T-cell (primary cell): Measurements from ENCODE around the gene CKAP4. TPM values are rescaled to one million over a fixed set of nuclear protein-coding genes. Genes with fewer than 3 reads are reported as not detected.

ENCODE experiments used
- ATAC-seq, 4 experiments: fragments of 200-7000 bp in 3 of 4; fragments of 150-1000 bp in 1 of 4; cut with Tn5 transposase; replicated peaks in 1 of 4; 1 replicate in 3 of 4; 2 replicates in 1 of 4; pipeline ENCODE4 v1.10.0; 2021; ENCODE audit warnings: moderate library complexity in 3 of 4, mild to moderate bottlenecking in 2 of 4, moderate number of reproducible peaks in 1 of 4
- CTCF ChIA-PET, 2 donors: fragments of 300-600 bp; sonication (Branson Sonifier 250); formaldehyde crosslinking; loops; one replicate each; lab custom pipeline; 2022; ENCODE audit warnings: antibody characterized with exemption in 2 of 2; lab: Charles Lee
- POLR2A ChIA-PET, 2 donors: fragments of 300-600 bp; sonication (Branson Sonifier 250); formaldehyde crosslinking; loops; one replicate each; lab custom pipeline; 2022; ENCODE audit warnings: antibody characterized with exemption in 2 of 2; lab: Charles Lee
- DNase-seq, 35 experiments: peaks; one replicate each; pipeline versions ENCODE4 v3.0.0 to v3.0.0-alpha.2; 2013 to 2023
- H3K27ac ChIP-seq: one replicate; pipeline ENCODE4 v1.5.1; 2013; ENCODE audit warnings: low read length
- H3K27me3 ChIP-seq, 2 experiments: replicated peaks in 1 of 2; 1 replicate in 1 of 2; 2 replicates in 1 of 2; pipeline versions ENCODE4 v1.6.1 to v1.7.0; 2013; ENCODE audit warnings: low read length in 1 of 2, mixed read lengths in 1 of 2; ENCODE audit not compliant: control insufficient read depth in 2 of 2, insufficient read depth in 2 of 2; ENCODE audit errors: extremely low read depth in 1 of 2
- H3K36me3 ChIP-seq, 2 donors: 1 replicate in 1 of 2; 2 replicates in 1 of 2; pipeline versions ENCODE4 v1.6.1 to v1.7.0; 2013; ENCODE audit warnings: low read length in 1 of 2; ENCODE audit not compliant: control insufficient read depth in 2 of 2, insufficient read depth in 1 of 2; ENCODE audit errors: extremely low read depth in 1 of 2
- H3K4me1 ChIP-seq, 2 experiments: 1 replicate in 1 of 2; 2 replicates in 1 of 2; pipeline versions ENCODE4 v1.6.1 to v1.7.0; 2013; ENCODE audit warnings: low read length in 2 of 2, mixed read lengths in 1 of 2; ENCODE audit not compliant: insufficient read depth in 2 of 2, control insufficient read depth in 1 of 2; ENCODE audit errors: extremely low read depth in 1 of 2
- H3K4me3 ChIP-seq, 2 donors: 1 replicate in 1 of 2; 2 replicates in 1 of 2; pipeline versions ENCODE4 v1.5.1 to v1.7.0; 2013; ENCODE audit warnings: mild to moderate bottlenecking in 2 of 2, low read length in 1 of 2, moderate library complexity in 1 of 2; ENCODE audit not compliant: control insufficient read depth in 1 of 2; ENCODE audit errors: extremely low read depth in 1 of 2
- H3K9me3 ChIP-seq: 2 replicates; pipeline ENCODE4 v1.7.0; 2013
- H3K27ac Mint-ChIP-seq, 2 donors: one replicate each; pipeline ENCODE4 v1.8.0; 2020 to 2021; ENCODE audit warnings: mild to moderate bottlenecking in 2 of 2, mixed read lengths in 2 of 2
- H3K27me3 Mint-ChIP-seq, 2 donors: one replicate each; pipeline ENCODE4 v1.8.0; 2021 to 2022; ENCODE audit warnings: mixed read lengths in 2 of 2
- H3K36me3 Mint-ChIP-seq: one replicate; pipeline ENCODE4 v1.8.0; 2021; ENCODE audit warnings: mixed read lengths
- H3K4me1 Mint-ChIP-seq, 3 donors: one replicate each; pipeline ENCODE4 v1.8.0; 2020 to 2022; ENCODE audit warnings: mixed read lengths in 3 of 3, mild to moderate bottlenecking in 1 of 3
- H3K4me3 Mint-ChIP-seq, 3 donors: one replicate each; pipeline ENCODE4 v1.8.0; 2020 to 2022; ENCODE audit warnings: mild to moderate bottlenecking in 3 of 3, mixed read lengths in 3 of 3, moderate library complexity in 3 of 3
- H3K9me3 Mint-ChIP-seq, 3 donors: one replicate each; pipeline ENCODE4 v1.8.0; 2020 to 2022; ENCODE audit warnings: mixed read lengths in 3 of 3
- WGBS: methylation state at CpG from one replicate; pipeline ENCODE4 v1.1.5; 2013; ENCODE audit warnings: missing lambda C conversion rate; ENCODE audit not compliant: insufficient coverage; 5-methylcytosine and 5-hydroxymethylcytosine counted together
- total RNA-seq, 35 experiments: library from RNA in 6 of 35; stranded (reverse) in 6 of 35; fragments of 120-200 nt in 1 of 35; gene quantifications; one replicate each; pipeline versions ENCODE4 v1.2.1 to v1.2.4 and lab custom pipeline; 2013 to 2026

The CKAP4 gene
- total RNA-seq, 5 donors from 2014 or later (not counting 1 experiment from before 2014, with no cell fraction given): 9.0 to 13.8 (median 11.7) TPM

- CTCF ChIA-PET: interaction anchor here (0.5 to 1.7 kb wide), 2 partner anchors 53 to 59 kb away, joined by 4 to 5 read pairs; no protein-coding TSS in a partner anchor
- Histone ChIP-seq H3K4me1 (no peaks in the 10 kb centered on the region), H3K27ac (no peak overlapping the region), H3K9me3 (peaks cover 8% of the 10 kb centered on the region), H3K36me3 (no peaks in the 10 kb centered on the region), H3K4me3 (no peak overlapping the region), H3K27me3 (peaks cover 4 to 9% of the 10 kb centered on the region in 2 experiments)
- 92% methylated on average over 4 of the region's 4 CpGs for WGBS
- peaks cover 11% of the 10 kb centered on the region in 2 donors for H3K27me3 Mint-ChIP-seq
- no peak for DNase-seq
- H3K9me3 Mint-ChIP-seq: peaks cover 0 to 5% (median 4%) of the 10 kb centered on the region in 3 donors
- H3K4me1 Mint-ChIP-seq: peaks cover 0 to 3% (median 1%) of the 10 kb centered on the region in 3 donors
- H3K36me3 Mint-ChIP-seq: no peaks in the 10 kb centered on the region
- H3K4me3 Mint-ChIP-seq: no peak overlapping the region
- ATAC-seq: no peak
- POLR2A ChIA-PET: no interaction called here
- H3K27ac Mint-ChIP-seq: no peak overlapping the region
Measured at GRCh38 chr12:106285982-106286381, 38.2 kb upstream of the CKAP4 start.

GRCh38 chr12:106284358-106285105, 36.7 kb upstream of the CKAP4 start:
- no peak overlapping the region for H3K4me3 ChIP-seq
- H3K27me3 ChIP-seq: peaks cover 4 to 9% of the 10 kb centered on the region in 2 experiments
- DNase-seq (no peak), ATAC-seq (no peak)
- CTCF ChIA-PET: interaction anchor here in 1 of 2 donors (2.6 kb wide), 1 partner anchor 61 kb away, joined by 11 read pairs; no protein-coding TSS in a partner anchor
- peaks cover 9% of the 10 kb centered on the region for H3K9me3 ChIP-seq
- H3K36me3 ChIP-seq: no peaks in the 10 kb centered on the region
- Mint-ChIP-seq H3K4me1 (peaks cover 0 to 3% (median 1%) of the 10 kb centered on the region in 3 donors), H3K27me3 (peaks cover 11% of the 10 kb centered on the region in 2 donors), H3K9me3 (peaks cover 0 to 5% (median 4%) of the 10 kb centered on the region in 3 donors), H3K4me3 (no peak overlapping the region), H3K27ac (peak overlapping the region in 1 of 2 donors; percentile 2), H3K36me3 (no peaks in the 10 kb centered on the region)
- H3K27ac ChIP-seq: no peak overlapping the region
- POLR2A ChIA-PET: interaction anchor here in 1 of 2 donors (0.8 kb wide), 1 partner anchor 20 kb away, joined by 3 read pairs; no protein-coding TSS in a partner anchor
- no peaks in the 10 kb centered on the region for H3K4me1 ChIP-seq
- 44% methylated on average over 10 of the region's 10 CpGs for WGBS

DNA sequence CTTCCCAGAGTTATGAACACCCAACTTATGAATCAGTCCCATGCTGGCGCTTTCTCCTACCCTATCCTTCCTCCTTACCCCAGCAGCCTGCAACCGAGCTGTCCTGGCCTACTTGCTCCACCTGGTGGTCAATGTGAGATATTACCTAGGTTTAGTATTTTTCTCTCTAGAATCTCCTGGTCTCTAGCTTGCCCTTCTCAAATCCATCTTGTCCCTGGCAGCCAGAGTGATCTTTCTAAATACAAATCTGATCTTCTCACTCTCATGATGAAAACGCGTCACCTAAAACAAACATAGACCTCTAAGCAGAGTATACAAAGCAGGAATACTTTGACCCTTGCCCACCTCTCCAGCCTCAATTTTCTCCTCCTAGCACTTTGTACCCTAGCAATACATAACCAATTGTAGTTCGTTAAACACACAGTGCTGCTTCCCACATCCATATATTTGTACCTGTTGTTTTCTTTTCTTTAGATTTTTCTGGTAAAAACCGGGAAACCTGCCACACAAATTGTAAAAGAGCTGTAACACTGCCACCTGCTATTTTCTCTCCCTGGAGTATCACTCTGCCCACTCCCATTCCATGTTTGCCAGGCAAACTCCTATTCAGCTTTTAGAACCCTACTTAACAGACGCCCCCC, 34.8 kb upstream of the CKAP4 start:
- Histone ChIP-seq H3K27ac (no peak overlapping the region), H3K4me1 (no peaks in the 10 kb centered on the region), H3K9me3 (peaks cover 9% of the 10 kb centered on the region), H3K4me3 (no peak overlapping the region), H3K27me3 (peaks cover 4 to 9% of the 10 kb centered on the region in 2 experiments), H3K36me3 (no peaks in the 10 kb centered on the region)
- Mint-ChIP-seq H3K9me3 (peaks cover 0 to 5% (median 4%) of the 10 kb centered on the region in 3 donors), H3K36me3 (no peaks in the 10 kb centered on the region), H3K27me3 (peaks cover 11% of the 10 kb centered on the region in 2 donors), H3K27ac (no peak overlapping the region), H3K4me1 (peaks cover 0 to 1% (median 0%) of the 10 kb centered on the region in 3 donors), H3K4me3 (no peak overlapping the region)
- POLR2A ChIA-PET: interaction anchor here in 1 of 2 donors (0.7 to 1.0 kb wide), 2 partner anchors 19 to 29 kb away, joined by 3 to 4 read pairs; no protein-coding TSS in a partner anchor
- peak; percentile 69 to 75 (median 75) for ATAC-seq
- peak in 33 of 35 experiments; percentile 12 to 78 (median 31) for DNase-seq
- CTCF ChIA-PET: interaction anchor here (0.6 to 2.6 kb wide), 19 partner anchors 11 to 75 kb away, joined by 3 to 22 read pairs (median 3); partner anchors contain the start of genes POLR3B (in 1 of the 2) and TCP11L2 (in 1 of the 2)
- 41% methylated on average over 4 of the region's 7 CpGs for WGBS

- POLR2A ChIA-PET: interaction anchor here in 1 of 2 donors (0.7 to 1.0 kb wide), 2 partner anchors 20 to 28 kb away, joined by 3 to 4 read pairs; no protein-coding TSS in a partner anchor
- H3K4me1 ChIP-seq: no peaks in the 10 kb centered on the region
- H3K36me3 Mint-ChIP-seq: no peaks in the 10 kb centered on the region
- no peak for DNase-seq
- peaks cover 0 to 5% (median 4%) of the 10 kb centered on the region in 3 donors for H3K9me3 Mint-ChIP-seq
- H3K4me3 Mint-ChIP-seq: no peak overlapping the region
- no peak overlapping the region for H3K27ac Mint-ChIP-seq
- H3K9me3 ChIP-seq: peaks cover 9% of the 10 kb centered on the region
- H3K4me3 ChIP-seq: no peak overlapping the region
- no peak overlapping the region for H3K27ac ChIP-seq
- peaks cover 0 to 1% (median 0%) of the 10 kb centered on the region in 3 donors for H3K4me1 Mint-ChIP-seq
- ATAC-seq: no peak
- H3K27me3 ChIP-seq: peaks cover 4 to 8% of the 10 kb centered on the region in 2 experiments
- H3K27me3 Mint-ChIP-seq: peaks cover 11% of the 10 kb centered on the region in 2 donors
- WGBS: 100% methylated on average over 1 of the region's 4 CpGs
- CTCF ChIA-PET: interaction anchor here (0.6 to 2.6 kb wide), 12 partner anchors 13 to 454 kb away, joined by 3 to 22 read pairs (median 5); partner anchors contain the start of genes POLR3B (in 1 of the 2) and TCP11L2 (in 1 of the 2)
- no peaks in the 10 kb centered on the region for H3K36me3 ChIP-seq
Measured at GRCh38 chr12:106281804-106282203, 34.0 kb upstream of the CKAP4 start.

DNA sequence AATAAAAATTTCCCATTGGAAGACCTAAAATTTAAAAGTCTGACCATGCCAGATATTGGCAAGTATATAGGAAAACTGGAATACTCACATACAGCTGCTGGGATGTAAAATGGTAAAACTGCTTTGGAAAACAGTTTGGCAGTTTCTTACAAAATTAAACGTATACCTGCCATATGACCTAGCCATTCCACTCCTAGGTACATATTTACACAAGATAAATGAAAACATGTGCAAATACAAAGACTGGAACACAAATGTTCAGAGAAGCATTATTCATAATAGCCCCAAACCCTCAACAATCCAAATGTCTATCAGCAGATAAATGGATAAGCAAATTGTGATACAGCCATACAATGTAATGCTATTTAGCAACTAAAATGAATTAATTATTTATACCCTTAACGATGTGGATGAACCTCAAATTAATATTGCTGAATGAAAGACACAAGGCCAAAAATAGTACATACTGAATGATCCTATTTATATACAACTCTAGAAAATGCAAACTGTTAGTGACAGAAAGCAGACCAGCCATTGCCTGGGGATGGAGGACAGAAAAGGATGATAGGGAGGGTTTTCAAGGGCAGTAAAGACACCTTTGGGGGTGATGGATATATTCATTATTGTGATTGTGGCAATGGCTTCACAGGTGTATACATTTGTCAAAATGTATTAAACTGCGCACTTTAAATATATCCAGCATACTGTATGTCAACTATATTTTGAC, 33.4 kb upstream of the CKAP4 start:
- no peak overlapping the region for H3K4me3 Mint-ChIP-seq
- ChIA-PET POLR2A (no interaction called here), CTCF (interaction anchor here (0.6 to 2.9 kb wide), 8 partner anchors 14 to 455 kb away, joined by 3 to 22 read pairs (median 4); no protein-coding TSS in a partner anchor)
- H3K9me3 Mint-ChIP-seq: peaks cover 0 to 5% (median 4%) of the 10 kb centered on the region in 3 donors
- peaks cover 11% of the 10 kb centered on the region in 2 donors for H3K27me3 Mint-ChIP-seq
- no peaks in the 10 kb centered on the region for H3K36me3 Mint-ChIP-seq
- Histone ChIP-seq H3K27me3 (peaks cover 4 to 5% of the 10 kb centered on the region in 2 experiments), H3K27ac (no peak overlapping the region), H3K36me3 (no peaks in the 10 kb centered on the region), H3K4me3 (no peak overlapping the region), H3K4me1 (no peaks in the 10 kb centered on the region), H3K9me3 (peaks cover 9% of the 10 kb centered on the region)
- H3K4me1 Mint-ChIP-seq: peaks cover 0 to 1% (median 0%) of the 10 kb centered on the region in 3 donors
- no CpG with 5 or more reads among the region's 3 CpGs for WGBS
- DNase-seq (no peak), ATAC-seq (no peak)
- H3K27ac Mint-ChIP-seq: no peak overlapping the region
